GM19397 (cell line): ENCODE results near the gene NOL7.

Experiments
- ATAC-seq: cut with Tn5 transposase; IDR thresholded peaks from one replicate; pipeline ENCODE4 v1.9.1; 2021; ENCODE audit warnings: mild to moderate bottlenecking, moderate library complexity; ENCODE audit not compliant: unreplicated experiment

NOL7 gene

GRCh38 chr6:13614926-13615791 lies at the start of gene NOL7:
NOL7 (plus strand) TSS chr6:13615335; CDS start chr6:13615359, 24 bp downstream.
- ATAC-seq: peak; percentile 92

GRCh38 chr6:13565921-13566320 lies 49.2 kb upstream of the NOL7 start:
- ATAC-seq: no peak

DNA sequence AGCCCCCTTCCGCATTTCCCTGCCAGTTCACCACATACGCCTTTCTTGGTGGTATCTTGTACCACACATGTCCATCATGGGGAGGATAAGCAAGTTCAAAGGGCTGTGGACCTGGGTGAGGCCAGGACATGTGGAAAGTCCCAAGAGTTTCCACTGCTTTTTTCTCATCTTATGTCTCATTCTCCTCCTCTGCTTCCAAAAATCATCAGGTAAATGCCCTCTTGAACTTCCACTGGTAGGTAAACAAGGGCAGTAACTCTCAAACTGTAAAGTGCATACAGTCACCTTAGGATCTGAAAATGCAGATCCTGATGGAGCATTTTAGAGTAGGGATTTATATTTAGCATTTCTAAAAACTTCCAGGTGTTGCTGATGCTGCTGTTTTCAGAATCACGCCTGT lies 48.6 kb upstream of the NOL7 start:
- no peak for ATAC-seq

- ATAC-seq: no peak
These were observed 46.2 kb upstream of the NOL7 start for GRCh38 chr6:13568970-13569369.

GRCh38 chr6:13572240-13572639 lies 42.9 kb upstream of the NOL7 start:
- no peak for ATAC-seq

DNA sequence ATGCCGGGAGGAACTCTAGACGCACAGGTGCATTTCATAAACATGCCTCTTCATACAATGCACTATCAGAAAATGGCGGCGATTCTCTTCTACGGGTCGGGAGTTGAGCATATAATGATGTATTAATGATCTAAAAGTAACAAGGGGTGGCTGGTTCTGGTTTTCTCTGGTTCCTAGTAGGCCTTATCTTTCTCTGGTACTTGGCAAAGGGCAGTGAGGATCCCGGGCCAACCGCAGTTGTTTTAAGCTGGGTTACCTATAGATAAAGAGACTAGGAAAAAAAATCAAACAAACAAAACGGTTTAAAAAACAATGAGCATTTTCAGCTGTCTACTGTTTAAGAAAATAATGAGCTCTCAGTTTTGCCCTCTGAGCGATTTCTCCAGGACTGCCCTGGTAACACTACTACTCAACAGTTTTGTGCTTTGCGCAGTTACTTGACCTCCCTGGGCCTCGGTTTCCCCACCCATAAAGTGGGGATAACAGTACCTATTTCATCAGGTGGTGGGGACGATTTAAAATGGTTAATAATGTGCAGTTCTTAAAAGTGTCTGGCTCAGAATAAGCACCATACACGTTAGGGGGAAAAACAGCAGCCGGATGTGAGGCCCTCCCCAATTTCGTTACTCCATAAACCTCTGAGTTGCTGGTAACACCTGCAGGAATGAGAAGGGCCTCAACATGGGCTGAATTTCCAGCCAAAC lies 42.0 kb upstream of the NOL7 start:
- ATAC-seq: no peak

GRCh38 chr6:13573669-13574110 lies 41.4 kb upstream of the NOL7 start:
- no peak for ATAC-seq

DNA sequence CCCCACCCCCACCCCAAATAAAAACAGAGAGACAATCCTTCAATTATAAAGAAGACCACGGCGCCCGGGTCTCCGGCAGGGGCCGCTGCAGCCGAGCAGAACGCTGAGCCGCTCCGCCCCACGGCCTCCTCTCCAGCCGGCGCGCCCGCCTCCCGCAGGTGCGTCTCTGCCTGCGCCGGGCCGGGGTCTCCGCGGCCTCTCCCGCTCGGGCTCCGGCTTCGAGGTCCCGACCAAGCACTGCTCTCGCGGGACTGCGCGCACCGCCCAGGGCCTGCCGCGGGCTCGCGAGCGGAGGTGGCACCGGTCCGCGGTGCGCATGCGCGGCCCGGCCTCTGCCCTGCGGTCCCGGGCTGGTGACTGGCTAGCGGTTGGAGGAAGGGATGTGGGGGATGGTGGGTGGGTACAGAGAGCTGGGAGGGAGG lies 41.0 kb upstream of the NOL7 start:
- peak; percentile 84 for ATAC-seq

DNA sequence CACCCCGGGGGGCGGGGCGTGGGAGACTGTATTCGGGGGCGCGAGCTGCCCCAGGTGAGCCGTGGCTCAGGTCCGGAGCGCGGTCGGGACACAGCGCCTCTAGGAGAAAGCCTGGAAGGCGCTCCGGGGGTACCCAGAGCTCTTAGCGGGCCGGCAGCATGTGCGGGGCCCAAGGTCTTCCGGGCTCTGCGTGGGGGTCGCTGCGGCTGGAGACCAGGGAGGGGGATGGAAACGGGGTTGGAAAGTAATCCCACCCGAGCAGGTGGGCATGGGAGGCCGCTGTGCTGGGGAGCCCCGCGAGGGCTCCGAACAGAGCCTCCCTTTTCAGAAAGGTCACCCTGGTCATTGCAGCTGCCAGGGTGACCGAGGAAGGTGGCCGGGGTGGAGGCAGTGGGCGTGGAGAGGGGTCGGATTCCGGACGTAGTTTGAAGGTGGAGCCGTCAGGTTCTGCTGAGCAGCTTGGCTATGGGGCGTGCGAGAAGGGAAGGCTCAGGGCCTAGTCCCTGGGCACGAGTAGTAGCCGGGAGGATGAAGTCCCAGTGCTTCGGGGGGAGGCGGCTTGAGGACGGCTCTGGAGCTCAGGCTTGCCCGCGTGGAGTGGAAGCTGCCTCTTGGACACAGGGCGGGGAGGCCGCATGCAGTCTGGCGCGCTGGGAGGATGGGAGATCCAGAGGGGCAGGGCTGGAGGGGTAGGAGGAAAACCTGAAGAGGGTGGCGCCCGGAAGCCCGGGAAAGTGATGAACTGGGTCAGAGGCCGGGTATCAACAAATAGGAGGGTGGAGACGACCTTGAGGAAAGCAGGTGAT lies 40.4 kb upstream of the NOL7 start, which contains the start of gene SIRT5:
SIRT5 (plus strand) TSS at position 31 of the 806 bp plus-strand sequence. CDS start 9,510 bp downstream, outside the sequence.
- peak; percentile 68 for ATAC-seq

- no peak for ATAC-seq
These were observed 39.8 kb upstream of the NOL7 start for GRCh38 chr6:13575377-13575775.

- no peak for ATAC-seq
These were observed 39.1 kb upstream of the NOL7 start for GRCh38 chr6:13576017-13576416.

- ATAC-seq: no peak
These were observed 37.2 kb upstream of the NOL7 start for GRCh38 chr6:13577926-13578325.

DNA sequence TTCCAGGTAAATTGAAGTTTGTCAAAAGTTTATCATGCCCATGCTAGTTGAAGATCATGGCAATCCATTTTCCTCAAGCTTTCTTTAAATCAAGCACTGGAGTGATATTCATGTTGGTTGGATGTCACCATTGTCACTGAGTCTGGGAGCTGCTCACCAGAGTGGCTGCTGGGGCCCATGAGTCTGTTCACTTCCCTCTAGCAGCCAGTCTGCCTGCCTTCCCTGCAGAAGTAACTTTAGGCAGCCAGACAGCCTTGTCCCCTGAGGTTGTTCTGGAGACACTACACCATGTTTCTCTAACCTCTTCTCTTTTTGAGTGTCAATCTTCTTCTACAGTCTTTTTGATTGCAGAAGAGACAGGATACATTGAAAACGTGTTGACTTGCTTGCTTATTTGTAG lies 35.2 kb upstream of the NOL7 start:
- ATAC-seq: no peak

GRCh38 chr6:13581700-13582229 lies 33.4 kb upstream of the NOL7 start:
- no peak for ATAC-seq

DNA sequence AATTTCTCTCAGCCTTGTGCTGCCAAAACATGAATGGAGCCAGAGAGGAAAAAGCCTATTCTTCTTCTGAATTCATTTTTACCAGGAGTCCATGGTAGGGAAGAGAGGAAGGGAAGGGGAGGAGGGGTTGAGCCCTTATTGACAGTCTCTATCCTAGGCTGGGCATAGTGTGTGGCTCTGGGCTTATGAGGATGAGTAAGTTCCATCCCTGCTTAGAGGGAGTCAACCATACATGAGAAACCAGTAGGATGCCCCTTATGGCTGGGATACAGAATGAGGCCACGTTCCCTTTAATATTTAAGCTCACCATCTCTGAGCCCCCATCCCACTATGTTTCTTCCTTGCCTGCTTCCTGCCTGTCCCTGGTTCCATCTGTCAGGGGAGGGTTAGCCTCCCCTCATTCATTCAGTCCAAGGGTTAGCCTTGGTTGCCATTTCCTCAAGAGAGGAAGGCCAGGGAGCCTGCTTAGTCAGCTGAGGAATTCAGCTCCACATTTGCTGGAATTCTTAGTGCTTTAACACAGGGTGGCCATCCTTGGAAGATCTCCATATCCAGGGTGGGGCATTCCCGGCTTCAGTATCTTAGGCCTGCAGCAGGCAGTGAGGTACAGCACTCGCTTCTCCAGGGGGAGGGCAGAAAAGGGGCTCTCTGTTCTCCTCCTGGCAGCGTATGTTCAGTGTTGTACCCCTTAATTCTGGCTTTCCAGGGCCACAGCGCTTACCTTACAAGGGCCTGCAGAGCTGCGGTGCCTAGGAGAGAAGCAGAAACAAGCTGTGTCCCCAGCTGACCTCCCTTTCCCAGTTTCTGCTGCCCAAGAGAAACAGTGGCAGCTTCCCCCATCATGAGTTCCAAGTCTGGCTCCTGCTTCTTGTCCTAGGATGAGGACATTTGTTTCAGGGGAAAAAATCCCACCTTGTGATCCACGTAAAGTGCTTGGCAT lies 28.3 kb upstream of the NOL7 start:
- no peak for ATAC-seq

DNA sequence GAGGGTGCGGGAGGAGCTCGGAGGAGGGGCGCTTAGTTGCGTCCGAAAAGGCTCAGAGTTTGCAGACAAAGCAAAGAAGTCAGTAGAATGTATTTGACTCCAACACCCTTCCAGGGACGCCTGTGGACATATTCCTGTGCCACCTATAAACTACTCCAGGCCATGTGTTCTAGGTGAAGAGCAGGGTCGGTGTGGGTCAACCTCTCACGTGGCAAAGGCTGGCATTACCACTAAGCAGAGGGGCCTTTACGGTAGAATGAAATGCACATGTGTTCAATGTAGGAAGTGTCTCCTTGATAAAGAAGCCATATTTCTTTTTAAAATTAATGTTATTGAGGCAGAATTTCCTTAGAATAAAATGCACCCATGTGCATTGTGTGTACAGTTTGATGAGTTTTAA lies 25.3 kb upstream of the NOL7 start:
- ATAC-seq: no peak

DNA sequence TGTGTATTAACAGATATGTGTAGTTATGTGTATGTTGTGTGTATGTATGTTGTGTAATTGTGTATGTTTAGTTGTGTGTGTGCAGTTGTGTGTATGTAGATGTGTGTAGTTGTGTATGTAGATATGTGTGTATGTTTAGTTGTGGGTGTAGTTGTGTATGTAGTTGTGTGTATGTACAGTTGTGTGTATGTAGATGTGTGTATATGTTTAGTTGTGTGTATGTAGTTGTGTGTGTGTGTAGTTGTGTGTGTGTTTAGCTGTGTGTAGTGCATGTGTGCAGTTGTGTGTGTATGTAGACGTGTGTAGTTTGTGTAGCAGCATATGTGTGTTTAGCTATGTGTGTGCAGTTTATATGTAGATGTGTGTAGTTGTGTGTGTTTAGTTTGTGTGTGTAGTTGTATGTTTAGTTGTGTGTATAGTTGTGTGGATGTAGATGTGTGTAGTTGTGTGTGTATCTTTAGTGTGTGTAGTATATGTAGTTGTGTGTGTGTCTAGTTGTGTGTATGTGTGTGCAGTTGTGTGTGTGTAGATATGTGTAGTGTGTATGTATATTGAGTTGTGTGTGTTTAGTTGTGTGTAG lies 24.5 kb upstream of the NOL7 start:
- no peak for ATAC-seq

- ATAC-seq: no peak
These were observed 23.8 kb upstream of the NOL7 start for GRCh38 chr6:13591205-13591921.

DNA sequence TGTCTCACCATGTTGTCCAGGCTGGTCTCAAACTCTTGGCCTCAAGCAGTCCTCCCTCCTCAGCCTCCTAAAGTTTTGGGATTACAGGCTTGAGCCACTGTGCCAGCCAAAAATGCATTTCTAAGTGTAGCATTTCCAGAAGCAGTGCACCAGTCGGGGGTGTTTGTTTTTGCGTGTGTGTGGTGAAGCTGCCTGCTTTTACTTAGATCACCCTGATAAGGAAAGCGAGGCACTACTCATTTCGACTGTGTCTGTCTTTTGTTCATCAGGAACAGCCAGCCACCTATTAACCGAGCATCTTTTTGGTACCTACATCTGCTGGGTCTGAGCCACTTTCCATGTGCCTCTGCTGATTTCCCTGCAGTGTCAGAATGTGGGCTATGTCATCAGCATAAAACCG lies 22.0 kb upstream of the NOL7 start:
- ATAC-seq: no peak
